GM23338 (cell line): ENCODE measurements around the gene NIFK. TPM values are rescaled to one million over a fixed set of nuclear protein-coding genes. Genes with fewer than 3 reads are reported as not detected.

ENCODE experiments used
- ATAC-seq: fragments of 200-7000 bp; cut with Tn5 transposase; 3 replicates; pipeline ENCODE4 v1.9.1; 2020
- DNase-seq: peaks from one replicate; pipeline ENCODE4 v3.0.0-alpha.2; 2015; ENCODE audit warnings: low spot score
- H2AFZ ChIP-seq: fragments of 200-600 bp; sonication (generic); 2 replicates; pipeline ENCODE4 v1.8.0; 2016; ENCODE audit warnings: antibody characterized with exemption, mild to moderate bottlenecking, moderate library complexity
- H3F3A ChIP-seq: fragments of 200-600 bp; sonication (generic); replicated peaks from 2 replicates; pipeline ENCODE4 v1.8.0; 2017; ENCODE audit warnings: antibody characterized with exemption, mixed run types, low read depth
- H3K27ac ChIP-seq: fragments of 200-600 bp; sonication (generic); 2 replicates; pipeline ENCODE4 v1.6.1; 2016; ENCODE audit warnings: low read depth
- H3K27me3 ChIP-seq: fragments of 200-600 bp; sonication (generic); 2 replicates; pipeline ENCODE4 v1.8.0; 2016; ENCODE audit warnings: mild to moderate bottlenecking, mixed run types, moderate library complexity; ENCODE audit not compliant: insufficient read depth
- H3K36me3 ChIP-seq: fragments of 200-600 bp; sonication (generic); 2 replicates; pipeline ENCODE4 v1.8.0; 2016; ENCODE audit warnings: mild to moderate bottlenecking; ENCODE audit not compliant: insufficient read depth
- H3K4me1 ChIP-seq: fragments of 200-600 bp; sonication (generic); 2 replicates; pipeline ENCODE4 v1.8.0; 2016; ENCODE audit warnings: mild to moderate bottlenecking, moderate library complexity; ENCODE audit not compliant: insufficient read depth
- H3K4me2 ChIP-seq: fragments of 200-600 bp; sonication (generic); 2 replicates; pipeline ENCODE4 v1.7.1; 2017; ENCODE audit warnings: mixed run types
- H3K4me3 ChIP-seq: fragments of 200-600 bp; sonication (generic); 2 replicates; pipeline ENCODE4 v1.6.1; 2016; ENCODE audit warnings: mixed run types
- H3K79me2 ChIP-seq: fragments of 200-600 bp; sonication (generic); replicated peaks from 2 replicates; pipeline ENCODE4 v1.8.0; 2017; ENCODE audit warnings: mild to moderate bottlenecking; ENCODE audit not compliant: insufficient read depth
- H3K9me2 ChIP-seq: fragments of 200-600 bp; sonication (generic); 2 replicates; pipeline ENCODE4 v1.8.0; 2017; ENCODE audit not compliant: insufficient read depth
- H4K20me1 ChIP-seq: fragments of 200-600 bp; sonication (generic); replicated peaks from 2 replicates; pipeline ENCODE4 v1.8.0; 2017; ENCODE audit warnings: mild to moderate bottlenecking; ENCODE audit not compliant: insufficient read depth
- H3K27ac Mint-ChIP-seq: 2 replicates; pipeline ENCODE4 v1.8.0; 2020; ENCODE audit warnings: inconsistent platforms, mild to moderate bottlenecking, moderate library complexity, mixed read lengths
- H3K27me3 Mint-ChIP-seq: 3 replicates; pipeline ENCODE4 v1.8.0; 2022; ENCODE audit warnings: low read depth, mild to moderate bottlenecking, moderate library complexity, mixed read lengths, inconsistent platforms; ENCODE audit not compliant: insufficient read depth, poor library complexity
- H3K36me3 Mint-ChIP-seq: 3 replicates; pipeline ENCODE4 v1.8.0; 2021; ENCODE audit warnings: low read depth, mild to moderate bottlenecking, inconsistent platforms, moderate library complexity, mixed read lengths
- H3K4me1 Mint-ChIP-seq: 3 replicates; pipeline ENCODE4 v1.8.0; 2020; ENCODE audit warnings: mild to moderate bottlenecking, inconsistent platforms, mixed read lengths
- H3K4me3 Mint-ChIP-seq: 3 replicates; pipeline ENCODE4 v1.8.0; 2021; ENCODE audit warnings: moderate library complexity, mild to moderate bottlenecking, inconsistent platforms, mixed read lengths
- H3K9me3 Mint-ChIP-seq: 3 replicates; pipeline ENCODE4 v1.8.0; 2020; ENCODE audit warnings: moderate library complexity, mild to moderate bottlenecking, inconsistent platforms, mixed read lengths
- ETS1 ChIP-seq: IDR thresholded peaks from 2 replicates; pipeline ENCODE4 v1.6.1; 2016; ENCODE audit warnings: antibody characterized with exemption
- JUNB ChIP-seq: IDR thresholded peaks from one replicate; pipeline ENCODE4 v1.6.1; 2016; ENCODE audit warnings: antibody characterized with exemption; ENCODE audit not compliant: unreplicated experiment
- NANOG ChIP-seq: IDR thresholded peaks from 2 replicates; pipeline ENCODE4 v1.6.1; 2016; ENCODE audit warnings: antibody characterized with exemption, borderline replicate concordance
- ZNF331 ChIP-seq: fragments of 250-450 bp; sonication (Bioruptor Pico); IDR thresholded peaks from 2 replicates; pipeline ENCODE4 v1.5.0; 2020; ENCODE audit warnings: low read depth, mild to moderate bottlenecking, moderate library complexity
- polyA plus RNA-seq: library from polyadenylated mRNA; unstranded; fragments of >200 nt; fragmentation: Nextera tagmentation; extraction: Ambion mirVana; gene quantifications from 2 replicates; pipeline ENCODE4 v1.2.1, GENCODE V29; 2016
- total RNA-seq: library from RNA; depleted of rRNA; stranded (reverse); fragments of >200 nt; shearing (Covaris generic); gene quantifications from 2 replicates; pipeline ENCODE4 v1.2.3, GENCODE V29; 2014
- TF ChIP-seq, protein P1 (sequence below): fragments of 250-450 bp; sonication (Bioruptor Pico); IDR thresholded peaks from 2 replicates; pipeline ENCODE4 v1.5.0; 2020; ENCODE audit warnings: mild to moderate bottlenecking, moderate library complexity
- TF ChIP-seq, protein P2 (sequence below), 2 experiments: fragments of 200-600 bp in 1 of 2; sonication (generic) in 1 of 2; conservative IDR thresholded peaks; 2 replicates each; pipeline versions ENCODE4 v1.5.1 to v1.6.1; 2016 to 2017; ENCODE audit warnings: antibody characterized with exemption in 2 of 2, low read depth in 2 of 2, mild to moderate bottlenecking in 2 of 2, moderate library complexity in 1 of 2

Gene NIFK
- total and polyA plus RNA-seq, 2 experiments from 2014 or later: 106 to 289 TPM

DNA sequence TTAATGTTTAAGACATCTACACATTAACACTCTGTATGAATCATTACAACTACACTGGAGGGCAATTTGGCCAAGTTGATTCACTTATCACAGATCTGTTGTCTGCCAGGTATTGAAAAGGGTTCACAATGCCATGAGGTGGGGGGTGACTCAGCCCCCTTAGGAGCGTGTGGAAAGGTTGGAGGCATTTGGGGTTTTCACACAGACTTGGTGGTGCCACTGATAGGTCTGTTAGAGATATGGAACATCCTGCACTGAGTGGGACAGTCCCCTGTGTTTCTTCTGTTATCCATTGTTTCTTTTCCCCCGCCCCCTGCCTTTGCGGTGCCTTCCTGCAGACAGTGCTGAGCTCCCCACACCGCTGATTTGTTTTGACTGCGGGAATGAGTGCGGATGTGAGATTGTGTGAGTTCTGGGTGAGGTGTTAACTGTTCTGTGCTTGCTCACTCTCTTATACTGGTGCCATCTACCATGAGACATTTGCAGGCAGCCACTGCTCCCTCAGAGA lies 9.4 kb upstream of the NIFK start (continued):
- TF ChIP-seq, protein P1, sequence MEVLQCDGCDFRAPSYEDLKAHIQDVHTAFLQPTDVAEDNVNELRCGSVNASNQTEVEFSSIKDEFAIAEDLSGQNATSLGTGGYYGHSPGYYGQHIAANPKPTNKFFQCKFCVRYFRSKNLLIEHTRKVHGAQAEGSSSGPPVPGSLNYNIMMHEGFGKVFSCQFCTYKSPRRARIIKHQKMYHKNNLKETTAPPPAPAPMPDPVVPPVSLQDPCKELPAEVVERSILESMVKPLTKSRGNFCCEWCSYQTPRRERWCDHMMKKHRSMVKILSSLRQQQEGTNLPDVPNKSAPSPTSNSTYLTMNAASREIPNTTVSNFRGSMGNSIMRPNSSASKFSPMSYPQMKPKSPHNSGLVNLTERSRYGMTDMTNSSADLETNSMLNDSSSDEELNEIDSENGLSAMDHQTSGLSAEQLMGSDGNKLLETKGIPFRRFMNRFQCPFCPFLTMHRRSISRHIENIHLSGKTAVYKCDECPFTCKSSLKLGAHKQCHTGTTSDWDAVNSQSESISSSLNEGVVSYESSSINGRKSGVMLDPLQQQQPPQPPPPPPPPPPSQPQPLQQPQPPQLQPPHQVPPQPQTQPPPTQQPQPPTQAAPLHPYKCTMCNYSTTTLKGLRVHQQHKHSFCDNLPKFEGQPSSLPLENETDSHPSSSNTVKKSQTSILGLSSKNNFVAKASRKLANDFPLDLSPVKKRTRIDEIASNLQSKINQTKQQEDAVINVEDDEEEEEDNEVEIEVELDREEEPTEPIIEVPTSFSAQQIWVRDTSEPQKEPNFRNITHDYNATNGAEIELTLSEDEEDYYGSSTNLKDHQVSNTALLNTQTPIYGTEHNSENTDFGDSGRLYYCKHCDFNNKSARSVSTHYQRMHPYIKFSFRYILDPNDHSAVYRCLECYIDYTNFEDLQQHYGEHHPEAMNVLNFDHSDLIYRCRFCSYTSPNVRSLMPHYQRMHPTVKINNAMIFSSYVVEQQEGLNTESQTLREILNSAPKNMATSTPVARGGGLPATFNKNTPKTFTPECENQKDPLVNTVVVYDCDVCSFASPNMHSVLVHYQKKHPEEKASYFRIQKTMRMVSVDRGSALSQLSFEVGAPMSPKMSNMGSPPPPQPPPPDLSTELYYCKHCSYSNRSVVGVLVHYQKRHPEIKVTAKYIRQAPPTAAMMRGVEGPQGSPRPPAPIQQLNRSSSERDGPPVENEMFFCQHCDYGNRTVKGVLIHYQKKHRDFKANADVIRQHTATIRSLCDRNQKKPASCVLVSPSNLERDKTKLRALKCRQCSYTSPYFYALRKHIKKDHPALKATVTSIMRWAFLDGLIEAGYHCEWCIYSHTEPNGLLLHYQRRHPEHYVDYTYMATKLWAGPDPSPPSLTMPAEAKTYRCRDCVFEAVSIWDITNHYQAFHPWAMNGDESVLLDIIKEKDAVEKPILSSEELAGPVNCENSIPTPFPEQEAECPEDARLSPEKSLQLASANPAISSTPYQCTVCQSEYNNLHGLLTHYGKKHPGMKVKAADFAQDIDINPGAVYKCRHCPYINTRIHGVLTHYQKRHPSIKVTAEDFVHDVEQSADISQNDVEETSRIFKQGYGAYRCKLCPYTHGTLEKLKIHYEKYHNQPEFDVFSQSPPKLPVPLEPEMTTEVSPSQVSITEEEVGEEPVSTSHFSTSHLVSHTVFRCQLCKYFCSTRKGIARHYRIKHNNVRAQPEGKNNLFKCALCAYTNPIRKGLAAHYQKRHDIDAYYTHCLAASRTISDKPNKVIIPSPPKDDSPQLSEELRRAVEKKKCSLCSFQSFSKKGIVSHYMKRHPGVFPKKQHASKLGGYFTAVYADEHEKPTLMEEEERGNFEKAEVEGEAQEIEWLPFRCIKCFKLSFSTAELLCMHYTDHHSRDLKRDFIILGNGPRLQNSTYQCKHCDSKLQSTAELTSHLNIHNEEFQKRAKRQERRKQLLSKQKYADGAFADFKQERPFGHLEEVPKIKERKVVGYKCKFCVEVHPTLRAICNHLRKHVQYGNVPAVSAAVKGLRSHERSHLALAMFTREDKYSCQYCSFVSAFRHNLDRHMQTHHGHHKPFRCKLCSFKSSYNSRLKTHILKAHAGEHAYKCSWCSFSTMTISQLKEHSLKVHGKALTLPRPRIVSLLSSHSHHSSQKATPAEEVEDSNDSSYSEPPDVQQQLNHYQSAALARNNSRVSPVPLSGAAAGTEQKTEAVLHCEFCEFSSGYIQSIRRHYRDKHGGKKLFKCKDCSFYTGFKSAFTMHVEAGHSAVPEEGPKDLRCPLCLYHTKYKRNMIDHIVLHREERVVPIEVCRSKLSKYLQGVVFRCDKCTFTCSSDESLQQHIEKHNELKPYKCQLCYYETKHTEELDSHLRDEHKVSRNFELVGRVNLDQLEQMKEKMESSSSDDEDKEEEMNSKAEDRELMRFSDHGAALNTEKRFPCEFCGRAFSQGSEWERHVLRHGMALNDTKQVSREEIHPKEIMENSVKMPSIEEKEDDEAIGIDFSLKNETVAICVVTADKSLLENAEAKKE: no peak
- TF ChIP-seq JUNB: no peak

DNA sequence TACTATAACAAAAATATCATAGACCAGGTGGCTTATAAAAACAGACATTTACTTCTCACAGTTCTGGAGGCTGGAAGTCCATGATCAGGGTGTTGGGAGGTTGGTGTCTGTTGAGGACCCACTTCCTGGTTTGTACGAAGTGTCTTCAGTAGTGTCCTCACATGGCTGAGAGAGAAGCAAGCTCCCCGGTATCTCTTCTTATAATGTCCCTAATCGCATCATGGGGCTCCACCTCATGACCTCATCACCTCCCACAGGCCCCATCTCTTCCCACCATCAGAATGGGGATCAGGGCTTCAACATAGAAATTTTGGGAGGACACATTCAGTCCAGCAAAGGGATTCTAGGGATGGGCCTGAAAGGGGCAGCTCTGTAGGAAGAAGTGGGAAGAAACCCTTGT lies 4.8 kb upstream of the NIFK start:
- Histone ChIP-seq H3F3A (peaks cover 3% of the 10 kb centered on the region), H2AFZ (no peak overlapping the region), H3K4me3 (no peak overlapping the region), H4K20me1 (0 out of 2 replicates have a peak, but pooled peaks cover under 1% of the 10 kb centered on the region), H3K4me2 (no peak overlapping the region), H3K9me2 (no peaks in the 10 kb centered on the region), H3K36me3 (no peaks in the 10 kb centered on the region), H3K4me1 (peaks cover 3% of the 10 kb centered on the region), H3K79me2 (peaks cover 2% of the 10 kb centered on the region), H3K27ac (no peak overlapping the region), H3K27me3 (no peaks in the 10 kb centered on the region)
- no peaks in the 10 kb centered on the region; the same call in 2 of the 3 replicates for H3K36me3 Mint-ChIP-seq
- no peak overlapping the region for H3K27ac Mint-ChIP-seq
- ATAC-seq: no peak
- no peaks in the 10 kb centered on the region; the same call in 2 of the 3 replicates for H3K9me3 Mint-ChIP-seq
- H3K4me1 Mint-ChIP-seq: peaks cover 6% of the 10 kb centered on the region; the same call in 2 of the 3 replicates
- DNase-seq: no peak
- H3K27me3 Mint-ChIP-seq: peaks cover 9% of the 10 kb centered on the region
- H3K4me3 Mint-ChIP-seq: no peak overlapping the region
- TF ChIP-seq, protein P2, sequence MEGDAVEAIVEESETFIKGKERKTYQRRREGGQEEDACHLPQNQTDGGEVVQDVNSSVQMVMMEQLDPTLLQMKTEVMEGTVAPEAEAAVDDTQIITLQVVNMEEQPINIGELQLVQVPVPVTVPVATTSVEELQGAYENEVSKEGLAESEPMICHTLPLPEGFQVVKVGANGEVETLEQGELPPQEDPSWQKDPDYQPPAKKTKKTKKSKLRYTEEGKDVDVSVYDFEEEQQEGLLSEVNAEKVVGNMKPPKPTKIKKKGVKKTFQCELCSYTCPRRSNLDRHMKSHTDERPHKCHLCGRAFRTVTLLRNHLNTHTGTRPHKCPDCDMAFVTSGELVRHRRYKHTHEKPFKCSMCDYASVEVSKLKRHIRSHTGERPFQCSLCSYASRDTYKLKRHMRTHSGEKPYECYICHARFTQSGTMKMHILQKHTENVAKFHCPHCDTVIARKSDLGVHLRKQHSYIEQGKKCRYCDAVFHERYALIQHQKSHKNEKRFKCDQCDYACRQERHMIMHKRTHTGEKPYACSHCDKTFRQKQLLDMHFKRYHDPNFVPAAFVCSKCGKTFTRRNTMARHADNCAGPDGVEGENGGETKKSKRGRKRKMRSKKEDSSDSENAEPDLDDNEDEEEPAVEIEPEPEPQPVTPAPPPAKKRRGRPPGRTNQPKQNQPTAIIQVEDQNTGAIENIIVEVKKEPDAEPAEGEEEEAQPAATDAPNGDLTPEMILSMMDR (conservative IDR thresholded peaks at IDR 0.05; ENCODE audit: low read depth in 2 of 2): no peak
- TF ChIP-seq NANOG (no peak), ZNF331 (no peak), ETS1 (no peak)
- TF ChIP-seq, protein P1: no peak
